GM19023 (cell line): ENCODE results near the gene REG4.
"Not testable (repeated sequence)": the region's sequence is repeated elsewhere in the genome, so short reads cannot be mapped to it uniquely, and the experiment has no call there.

Experiments used
- ATAC-seq: cut with Tn5 transposase; IDR thresholded peaks from one replicate; pipeline ENCODE4 v1.9.1; 2021; ENCODE audit warnings: mild to moderate bottlenecking, moderate library complexity; ENCODE audit not compliant: unreplicated experiment

The REG4 gene

GRCh38 chr1:119811387-119811786, at the start of gene REG4:
TSS of gene REG4 (minus strand) at chr1:119811460. CDS start at chr1:119808769, 2,691 bp downstream.
- no peak for ATAC-seq

GRCh38 chr1:119859647-119860046, 48.4 kb upstream of the REG4 start:
- no peak for ATAC-seq

- ATAC-seq = not testable (repeated sequence)
These were observed 47.4 kb upstream of the REG4 start for GRCh38 chr1:119858556-119859214.

- no peak for ATAC-seq
These were observed 46.9 kb upstream of the REG4 start for GRCh38 chr1:119858126-119858525.

GRCh38 chr1:119853155-119853554, 41.9 kb upstream of the REG4 start:
- no peak for ATAC-seq

GRCh38 chr1:119844206-119844605, 32.9 kb upstream of the REG4 start:
- not testable (repeated sequence) for ATAC-seq

GRCh38 chr1:119841306-119841705, 30.0 kb upstream of the REG4 start:
- ATAC-seq = no peak

GRCh38 chr1:119840745-119841144, 29.5 kb upstream of the REG4 start:
- no peak for ATAC-seq

GRCh38 chr1:119838236-119838635, 27.0 kb upstream of the REG4 start:
- ATAC-seq = no peak

- ATAC-seq = no peak
These were observed 23.7 kb upstream of the REG4 start for GRCh38 chr1:119834990-119835389.

- no peak for ATAC-seq
These were observed 19.8 kb upstream of the REG4 start for GRCh38 chr1:119831027-119831426.

GRCh38 chr1:119829625-119830024, 18.4 kb upstream of the REG4 start:
- no peak for ATAC-seq

- not testable (repeated sequence) for ATAC-seq
These were observed 17.7 kb upstream of the REG4 start for GRCh38 chr1:119829006-119829405.

GRCh38 chr1:119828266-119828665, 17.0 kb upstream of the REG4 start:
- ATAC-seq = no peak

GRCh38 chr1:119827010-119827409, 15.8 kb upstream of the REG4 start:
- ATAC-seq = no peak

GRCh38 chr1:119822406-119822805, 11.1 kb upstream of the REG4 start:
- no peak for ATAC-seq

- no peak for ATAC-seq
These were observed 6.9 kb upstream of the REG4 start for GRCh38 chr1:119818181-119818580.

GRCh38 chr1:119816407-119816806, 5.1 kb upstream of the REG4 start:
- ATAC-seq = no peak

- no peak for ATAC-seq
These were observed 4.7 kb upstream of the REG4 start for GRCh38 chr1:119815928-119816327.

GRCh38 chr1:119815361-119815760, 4.1 kb upstream of the REG4 start:
- no peak for ATAC-seq

- no peak for ATAC-seq
These were observed 3.0 kb upstream of the REG4 start for GRCh38 chr1:119814288-119814687.

- no peak for ATAC-seq
These were observed 811 bp upstream of the REG4 start for GRCh38 chr1:119811985-119812557.
